Measurements from ENCODE around the gene IP6K1.
"Not testable (repeated sequence)": the region's sequence is repeated elsewhere in the genome, so short reads cannot be mapped to it uniquely, and the experiment has no call there.

The IP6K1 gene

DNA sequence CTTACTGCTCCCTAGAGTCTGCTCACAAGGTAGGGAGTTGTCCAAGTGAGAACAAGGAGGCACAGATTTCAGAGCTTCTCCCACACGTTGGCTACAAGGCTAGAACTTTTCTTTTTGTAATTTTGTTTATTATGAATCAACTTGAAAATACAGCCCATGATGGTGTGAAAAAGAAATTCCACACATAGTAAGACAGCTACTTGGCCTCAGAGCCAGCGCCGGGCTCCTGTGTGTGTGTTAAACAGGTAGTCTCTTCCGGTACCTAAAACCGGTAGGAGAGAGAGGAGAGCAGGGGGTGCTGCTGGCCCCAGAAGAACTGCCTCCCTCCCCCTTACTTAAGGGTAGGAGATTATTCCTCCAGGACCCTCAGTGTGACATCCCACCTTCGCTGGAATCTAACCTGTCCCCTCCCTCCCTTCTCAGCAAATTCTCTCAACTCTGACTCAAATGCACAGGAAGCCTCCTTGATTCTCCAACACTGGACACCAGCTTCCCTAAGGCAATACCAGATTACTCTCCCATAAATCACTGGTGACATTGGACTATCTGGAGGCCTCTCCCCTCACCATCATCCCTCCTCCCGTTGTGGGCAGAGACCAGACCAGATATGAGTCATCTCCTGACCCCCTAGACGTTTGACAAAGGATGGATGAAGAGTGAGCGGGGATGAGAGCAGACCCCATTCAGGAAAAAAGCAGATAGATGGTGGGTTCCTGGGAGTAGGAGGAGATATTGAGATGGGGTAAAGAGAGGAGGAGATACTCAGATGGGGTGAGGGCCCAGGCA is 4.5 kb upstream of the IP6K1 start:
- no peak for DNase-seq (ENCODE audit: extremely low spot score)
- no peak for TF ChIP-seq TARDBP (IDR thresholded peaks at IDR 0.05)
- TF ChIP-seq SUZ12 (IDR thresholded peaks at IDR 0.05): no peak
- TF ChIP-seq L3MBTL2 (conservative IDR thresholded peaks at IDR 0.05): no peak
- no peak for TF ChIP-seq ZNF384 (IDR thresholded peaks at IDR 0.05)
- no peak for TF ChIP-seq HDGF (IDR thresholded peaks at IDR 0.05; ENCODE audit: borderline replicate concordance)
- no peak for TF ChIP-seq FOXA1 (IDR thresholded peaks at IDR 0.05)
- TF ChIP-seq FOXM1 (IDR thresholded peaks at IDR 0.05; ENCODE audit: borderline replicate concordance): no peak
- TF ChIP-seq, protein P1, sequence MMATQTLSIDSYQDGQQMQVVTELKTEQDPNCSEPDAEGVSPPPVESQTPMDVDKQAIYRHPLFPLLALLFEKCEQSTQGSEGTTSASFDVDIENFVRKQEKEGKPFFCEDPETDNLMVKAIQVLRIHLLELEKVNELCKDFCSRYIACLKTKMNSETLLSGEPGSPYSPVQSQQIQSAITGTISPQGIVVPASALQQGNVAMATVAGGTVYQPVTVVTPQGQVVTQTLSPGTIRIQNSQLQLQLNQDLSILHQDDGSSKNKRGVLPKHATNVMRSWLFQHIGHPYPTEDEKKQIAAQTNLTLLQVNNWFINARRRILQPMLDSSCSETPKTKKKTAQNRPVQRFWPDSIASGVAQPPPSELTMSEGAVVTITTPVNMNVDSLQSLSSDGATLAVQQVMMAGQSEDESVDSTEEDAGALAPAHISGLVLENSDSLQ (IDR thresholded peaks at IDR 0.05): no peak
- no peak for TF ChIP-seq ARNT (IDR thresholded peaks at IDR 0.05)
- TF ChIP-seq FOXK2 (IDR thresholded peaks at IDR 0.05): no peak
- TF ChIP-seq LEF1 (IDR thresholded peaks at IDR 0.05; ENCODE audit: borderline replicate concordance): no peak
- TF ChIP-seq ELF4 (IDR thresholded peaks at IDR 0.05): no peak
- no peak for TF ChIP-seq SP1 (IDR thresholded peaks at IDR 0.05)
- TF ChIP-seq BHLHE40 (IDR thresholded peaks at IDR 0.05; ENCODE audit: borderline replicate concordance): no peak
- no peak for TF ChIP-seq NFRKB (IDR thresholded peaks at IDR 0.05)
- no peak for TF ChIP-seq CTBP1 (IDR thresholded peaks at IDR 0.05; ENCODE audit: borderline replicate concordance)
- POLR2A ChIA-PET: no interaction called here
- CTCF ChIA-PET: interaction anchor here (1.0 kb wide), 1 partner anchor 11 kb away, joined by 3 read pairs; no protein-coding TSS in a partner anchor

DNA sequence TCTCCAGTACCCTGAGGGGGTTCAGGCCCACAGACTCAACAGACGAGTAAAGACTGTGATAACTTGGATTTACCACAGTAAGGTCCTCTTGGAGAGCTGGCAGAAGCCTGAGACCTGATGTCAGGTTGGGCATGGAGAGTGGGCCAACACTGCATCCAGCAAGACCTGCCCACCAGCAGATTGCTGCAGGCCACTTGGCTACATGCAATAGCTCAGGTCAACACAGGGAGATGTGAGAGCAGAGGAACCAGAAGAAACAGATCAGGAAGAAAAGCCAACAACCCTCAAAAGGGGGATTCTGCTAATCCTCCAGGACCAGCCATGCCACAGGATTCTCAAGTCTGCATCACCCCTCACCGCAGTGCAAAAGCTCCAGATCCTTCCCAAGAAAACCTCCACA is 1.7 kb upstream of the IP6K1 start:
- ChIA-PET CTCF (no interaction called here), POLR2A (interaction anchor here (0.9 to 1.2 kb wide), 2 partner anchors 11 to 14 kb away, joined by 3 to 4 read pairs; partner anchors contain the start of gene CDHR4)
- DNase-seq (ENCODE audit: extremely low spot score): no peak
- TF ChIP-seq LEF1 (IDR thresholded peaks at IDR 0.05; ENCODE audit: borderline replicate concordance) (no peak), SP1 (IDR thresholded peaks at IDR 0.05) (no peak), ZNF384 (IDR thresholded peaks at IDR 0.05) (no peak), HDGF (IDR thresholded peaks at IDR 0.05; ENCODE audit: borderline replicate concordance) (no peak), ELF4 (IDR thresholded peaks at IDR 0.05) (no peak), CTBP1 (IDR thresholded peaks at IDR 0.05; ENCODE audit: borderline replicate concordance) (no peak), L3MBTL2 (conservative IDR thresholded peaks at IDR 0.05) (no peak), FOXK2 (IDR thresholded peaks at IDR 0.05) (no peak)

DNA sequence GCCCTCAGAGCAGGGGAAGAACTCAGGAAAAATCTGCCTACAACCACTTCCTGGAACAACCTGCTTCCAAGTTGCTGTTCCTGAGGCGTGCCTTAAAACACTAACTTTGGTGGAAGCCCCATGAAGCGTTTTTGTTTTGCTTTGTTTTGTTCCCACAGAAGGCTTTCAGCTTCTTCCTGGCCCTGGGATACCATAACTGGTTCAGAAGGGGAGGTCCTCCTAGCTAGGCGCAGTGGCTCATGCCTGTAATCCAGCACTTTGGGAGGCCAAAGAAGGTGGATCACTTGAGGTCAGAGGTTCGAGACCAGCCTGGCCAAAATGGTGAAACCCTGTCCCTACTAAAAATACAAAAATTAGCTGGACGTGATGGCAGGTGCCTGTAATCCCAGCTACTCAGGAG is 1.2 kb upstream of the IP6K1 start:
- ChIA-PET POLR2A (interaction anchor here (0.9 to 1.4 kb wide), 3 partner anchors 12 to 18 kb away, joined by 3 to 7 read pairs (median 4); partner anchors contain the start of gene CDHR4), CTCF (no interaction called here)
- no peak for DNase-seq (ENCODE audit: extremely low spot score)
- TF ChIP-seq CTBP1 (IDR thresholded peaks at IDR 0.05; ENCODE audit: borderline replicate concordance): no peak
- TF ChIP-seq ELF4 (IDR thresholded peaks at IDR 0.05): no peak
- TF ChIP-seq SP1 (IDR thresholded peaks at IDR 0.05): no peak
- TF ChIP-seq FOXM1 (IDR thresholded peaks at IDR 0.05; ENCODE audit: borderline replicate concordance): no peak
- no peak for TF ChIP-seq FOXK2 (IDR thresholded peaks at IDR 0.05)
- no peak for TF ChIP-seq ARNT (IDR thresholded peaks at IDR 0.05)
- no peak for TF ChIP-seq BHLHE40 (IDR thresholded peaks at IDR 0.05; ENCODE audit: borderline replicate concordance)
- no peak for TF ChIP-seq NFRKB (IDR thresholded peaks at IDR 0.05)
- TF ChIP-seq FOXA1 (IDR thresholded peaks at IDR 0.05): no peak
- TF ChIP-seq SUZ12 (IDR thresholded peaks at IDR 0.05): no peak
- TF ChIP-seq L3MBTL2 (conservative IDR thresholded peaks at IDR 0.05): no peak
- TF ChIP-seq TARDBP (IDR thresholded peaks at IDR 0.05): no peak
- TF ChIP-seq HDGF (IDR thresholded peaks at IDR 0.05; ENCODE audit: borderline replicate concordance): no peak
- TF ChIP-seq, protein P1 (IDR thresholded peaks at IDR 0.05): no peak
- TF ChIP-seq LEF1 (IDR thresholded peaks at IDR 0.05; ENCODE audit: borderline replicate concordance): no peak
- TF ChIP-seq ZNF384 (IDR thresholded peaks at IDR 0.05): no peak

DNA sequence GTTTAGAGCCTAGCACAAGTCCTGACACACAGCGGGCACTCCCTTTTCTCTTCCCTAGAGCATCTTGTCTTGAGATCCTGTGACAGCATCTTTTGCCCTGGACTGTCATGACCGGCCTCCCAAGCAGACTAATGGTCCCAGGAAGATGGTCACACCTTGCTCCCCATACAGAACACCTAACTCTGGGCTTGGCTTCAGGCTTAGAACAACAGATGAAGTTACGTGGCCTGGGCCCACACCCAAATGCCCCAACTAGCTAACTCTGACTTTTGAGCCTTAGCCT is 781 bp upstream of the IP6K1 start:
- DNase-seq (ENCODE audit: extremely low spot score): no peak
- POLR2A ChIA-PET: interaction anchor here (1.2 to 1.4 kb wide), 2 partner anchors 18 to 63 kb away, joined by 3 to 7 read pairs; partner anchors contain the start of gene GMPPB
- no peak for TF ChIP-seq FOXM1 (IDR thresholded peaks at IDR 0.05; ENCODE audit: borderline replicate concordance)
- TF ChIP-seq CTBP1 (IDR thresholded peaks at IDR 0.05; ENCODE audit: borderline replicate concordance): no peak
- TF ChIP-seq FOXA1 (IDR thresholded peaks at IDR 0.05): no peak
- no peak for TF ChIP-seq FOXK2 (IDR thresholded peaks at IDR 0.05)
- no peak for TF ChIP-seq ELF4 (IDR thresholded peaks at IDR 0.05)
- TF ChIP-seq LEF1 (IDR thresholded peaks at IDR 0.05; ENCODE audit: borderline replicate concordance): no peak
- no peak for TF ChIP-seq L3MBTL2 (conservative IDR thresholded peaks at IDR 0.05)
- TF ChIP-seq ARNT (IDR thresholded peaks at IDR 0.05): no peak
- no peak for TF ChIP-seq BHLHE40 (IDR thresholded peaks at IDR 0.05; ENCODE audit: borderline replicate concordance)
- no peak for TF ChIP-seq NFRKB (IDR thresholded peaks at IDR 0.05)
- TF ChIP-seq SP1 (IDR thresholded peaks at IDR 0.05): no peak
- no peak for TF ChIP-seq HDGF (IDR thresholded peaks at IDR 0.05; ENCODE audit: borderline replicate concordance)
- TF ChIP-seq SUZ12 (IDR thresholded peaks at IDR 0.05): no peak
- TF ChIP-seq ZNF384 (IDR thresholded peaks at IDR 0.05): no peak
- TF ChIP-seq TARDBP (IDR thresholded peaks at IDR 0.05): no peak
- TF ChIP-seq, protein P1 (IDR thresholded peaks at IDR 0.05): no peak
- CTCF ChIA-PET: no interaction called here

DNA sequence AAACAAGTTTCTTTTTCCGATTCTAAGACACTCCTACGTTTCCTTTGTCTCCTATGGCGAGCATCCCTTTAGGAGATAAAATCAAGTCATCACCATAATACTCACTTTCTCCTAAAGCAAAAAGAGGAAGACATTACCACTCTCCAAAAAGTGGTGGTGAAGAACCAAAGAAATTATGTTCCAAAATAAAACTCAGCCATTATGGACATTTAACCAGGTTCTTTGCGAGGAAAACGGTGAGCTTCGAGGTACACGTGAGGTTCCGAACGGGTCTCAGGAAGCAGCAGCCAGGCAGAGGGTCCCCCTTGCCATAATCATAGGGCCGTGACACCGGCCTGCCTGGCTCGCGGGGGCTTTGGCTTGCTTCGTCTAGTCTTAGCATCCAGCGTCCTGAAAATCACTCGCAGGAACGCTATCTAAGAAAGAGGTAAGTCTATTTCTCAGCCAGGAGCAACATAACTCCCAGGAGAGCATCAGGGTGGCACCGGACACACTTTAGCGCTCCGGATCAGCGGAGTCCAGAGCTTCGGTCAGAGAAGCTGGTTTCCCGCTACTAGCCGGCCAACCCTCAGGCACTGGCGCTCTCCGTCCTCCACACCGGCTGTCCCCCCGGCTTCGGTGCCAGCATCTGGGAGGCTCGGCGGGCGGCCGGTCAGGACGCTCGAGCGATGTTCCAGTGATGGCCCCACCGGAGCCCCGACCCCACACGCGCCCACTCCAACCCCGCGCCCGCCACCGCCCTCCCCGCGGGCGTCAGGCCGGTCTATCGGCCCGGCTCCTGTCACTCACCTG is 581 bp downstream of the IP6K1 start:
- TF ChIP-seq L3MBTL2 (conservative IDR thresholded peaks at IDR 0.05) (peak; percentile 64), FOXA1 (IDR thresholded peaks at IDR 0.05) (no peak)
- POLR2A ChIA-PET: interaction anchor here (0.5 to 1.6 kb wide), 14 partner anchors 10 to 154 kb away, joined by 3 to 18 read pairs (median 5); partner anchors contain the start of genes CDHR4, GMPPB, INKA1 and MON1A
- no peak for DNase-seq (ENCODE audit: extremely low spot score)
- CTCF ChIA-PET: no interaction called here

DNA sequence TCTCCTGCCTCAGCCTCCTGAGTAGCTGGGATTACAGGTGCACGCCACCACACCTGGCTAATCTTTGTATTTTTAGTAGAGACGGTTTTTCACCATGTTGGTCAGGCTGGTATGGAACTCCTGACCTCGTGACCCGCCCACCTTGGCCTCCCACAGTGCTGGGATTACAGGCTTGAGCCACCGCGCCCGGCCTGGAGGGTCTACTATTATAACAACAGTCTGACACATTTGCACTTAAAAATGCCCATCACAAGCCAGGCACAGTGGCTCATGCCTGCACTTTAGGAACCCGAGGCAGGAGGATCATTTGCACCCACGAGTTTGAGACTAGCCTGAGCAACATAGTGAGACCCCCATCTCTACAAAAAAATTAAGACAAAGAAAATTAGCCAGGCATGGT is 4.1 kb downstream of the IP6K1 start:
- DNase-seq (ENCODE audit: extremely low spot score); CTCF ChIA-PET: not testable (repeated sequence)

More for the DNA sequence above, 4.1 kb downstream of the IP6K1 start:
- POLR2A ChIA-PET: interaction anchor here (0.7 kb wide), 1 partner anchor 413 kb away, joined by 4 read pairs; no protein-coding TSS in a partner anchor
